Esophagus squamous epithelium (tissue), 4 donors: ENCODE data around the gene ZNF346.
"Not testable (repeated sequence)": the region's sequence is repeated elsewhere in the genome, so short reads cannot be mapped to it uniquely, and the experiment has no call there.

Experiments
- CTCF ChIP-seq, 6 experiments: fragments of 450-650 bp in 4 of 6; fragments of 200-600 bp in 2 of 6; sonication (generic) in 2 of 6; IDR thresholded peaks; one replicate each; pipeline ENCODE4 v1.5.1; 2016 to 2019; ENCODE audit warnings: antibody characterized with exemption in 6 of 6, mild to moderate bottlenecking in 4 of 6, moderate library complexity in 4 of 6
- POLR2A ChIP-seq, 4 donors: fragments of 450-650 bp; IDR thresholded peaks; one replicate each; pipeline ENCODE4 v1.6.1; 2017; ENCODE audit warnings: antibody characterized with exemption in 4 of 4, mild to moderate bottlenecking in 4 of 4, moderate library complexity in 3 of 4

GRCh38 chr5:176983593-176983992 lies 38.9 kb upstream of the ZNF346 start:
- TF ChIP-seq POLR2A, CTCF (IDR thresholded peaks at IDR 0.05): not testable (repeated sequence)
